A549 treated with CpdA at 1 μM for 4 hours (cell line): ENCODE results near the gene OR8B3. TPM values are rescaled to one million over a fixed set of nuclear protein-coding genes. Genes with fewer than 3 reads are reported as not detected.

Experiments
- total RNA-seq: library from RNA; stranded (reverse); fragments of 200-300 nt; extraction: Qiagen RNA extraction; gene quantifications from 5 replicates; pipeline ENCODE4 v1.2.3, GENCODE V29; 2022; ENCODE audit warnings: low read depth

Gene OR8B3, protein sequence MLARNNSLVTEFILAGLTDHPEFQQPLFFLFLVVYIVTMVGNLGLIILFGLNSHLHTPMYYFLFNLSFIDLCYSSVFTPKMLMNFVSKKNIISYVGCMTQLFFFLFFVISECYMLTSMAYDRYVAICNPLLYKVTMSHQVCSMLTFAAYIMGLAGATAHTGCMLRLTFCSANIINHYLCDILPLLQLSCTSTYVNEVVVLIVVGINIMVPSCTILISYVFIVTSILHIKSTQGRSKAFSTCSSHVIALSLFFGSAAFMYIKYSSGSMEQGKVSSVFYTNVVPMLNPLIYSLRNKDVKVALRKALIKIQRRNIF
- not detected in 5 replicates for total RNA-seq

GRCh38 chr11:124398924-124399323 lies at the start of gene OR8B3:
TSS of gene OR8B3 (minus strand) at chr11:124399024. CDS start at chr11:124397351, 1,673 bp downstream.

GRCh38 chr11:124445646-124446150 lies 46.9 kb upstream of the OR8B3 start, which contains the start of gene OR8B8:
TSS of gene OR8B8 (minus strand) at chr11:124445696. CDS start at chr11:124441085, 4,611 bp downstream.

DNA sequence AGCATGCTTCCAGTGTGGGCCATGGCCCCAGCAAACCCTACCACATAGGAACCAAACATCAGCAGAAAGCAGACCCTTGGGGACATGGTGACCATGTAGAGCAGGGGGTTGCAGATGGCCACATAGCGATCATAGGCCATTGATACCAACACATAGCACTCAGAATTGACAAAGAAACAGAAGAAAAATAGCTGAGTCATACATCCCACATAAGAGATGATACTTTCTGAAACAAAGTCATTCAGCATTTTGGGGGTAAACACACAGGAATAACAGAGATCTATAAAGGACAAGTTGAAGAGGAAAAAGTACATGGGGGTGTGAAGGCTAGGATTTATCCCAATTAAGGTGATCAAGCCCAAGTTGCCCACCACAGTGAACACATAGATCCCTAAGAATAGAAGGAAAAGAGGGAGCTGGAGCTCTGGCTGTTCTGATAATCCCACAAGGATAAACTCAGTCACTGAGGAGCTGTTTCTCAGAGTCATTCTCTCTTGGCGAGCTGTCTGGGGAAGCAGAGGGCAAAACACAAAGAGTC lies 25.6 kb upstream of the OR8B3 start, which contains the start of gene OR8B4:
Gene OR8B4, minus strand, starts transcription at position 488 of the 538 bp plus-strand sequence. Its CDS starts 0 bp downstream, at position 488.

GRCh38 chr11:124384399-124384798 lies 14.4 kb downstream of the OR8B3 start, which contains the start of gene OR8B2:
TSS of gene OR8B2 (minus strand) at chr11:124384499. CDS start at chr11:124383343, 1,156 bp downstream.

Other genes with a start within 250 kb of the OR8B3 start
- not detected in 5 replicates for gene OR10D3, start 215.7 kb downstream of the OR8B3 start, total RNA-seq
- not detected in 5 replicates for gene OR8G1, start 157.9 kb downstream of the OR8B3 start, total RNA-seq
- gene OR8G5, start 142.6 kb downstream of the OR8B3 start, total RNA-seq, result not detected in 5 replicates
- gene OR8D1, start 85.1 kb downstream of the OR8B3 start, total RNA-seq, result not detected in 5 replicates
- not detected in 5 replicates for gene OR8D2, start 78.8 kb downstream of the OR8B3 start, total RNA-seq
- gene OR8B2, start 14.5 kb downstream of the OR8B3 start, total RNA-seq, result not detected in 5 replicates
- not detected in 5 replicates for gene OR8B4, start 25.8 kb upstream of the OR8B3 start, total RNA-seq
- gene OR8B8, start 46.7 kb upstream of the OR8B3 start, total RNA-seq, result not detected in 5 replicates
- not detected in 5 replicates for gene OR8B12, start 144.6 kb upstream of the OR8B3 start, total RNA-seq
- not detected in 5 replicates for gene OR8A1, start 171.0 kb upstream of the OR8B3 start, total RNA-seq
- not detected in 5 replicates for gene PANX3, start 212.4 kb upstream of the OR8B3 start, total RNA-seq
- 17.0 to 20.4 TPM (median 17.5 TPM) in 5 replicates for gene TBRG1, start 223.8 kb upstream of the OR8B3 start, total RNA-seq